GM18520 (cell line): ENCODE data around the gene INO80B.
"Not testable (repeated sequence)": the region's sequence is repeated elsewhere in the genome, so short reads cannot be mapped to it uniquely, and the experiment has no call there.

Source experiments
- ATAC-seq: cut with Tn5 transposase; IDR thresholded peaks from one replicate; pipeline ENCODE4 v1.9.1; 2021; ENCODE audit not compliant: unreplicated experiment

INO80B gene

DNA sequence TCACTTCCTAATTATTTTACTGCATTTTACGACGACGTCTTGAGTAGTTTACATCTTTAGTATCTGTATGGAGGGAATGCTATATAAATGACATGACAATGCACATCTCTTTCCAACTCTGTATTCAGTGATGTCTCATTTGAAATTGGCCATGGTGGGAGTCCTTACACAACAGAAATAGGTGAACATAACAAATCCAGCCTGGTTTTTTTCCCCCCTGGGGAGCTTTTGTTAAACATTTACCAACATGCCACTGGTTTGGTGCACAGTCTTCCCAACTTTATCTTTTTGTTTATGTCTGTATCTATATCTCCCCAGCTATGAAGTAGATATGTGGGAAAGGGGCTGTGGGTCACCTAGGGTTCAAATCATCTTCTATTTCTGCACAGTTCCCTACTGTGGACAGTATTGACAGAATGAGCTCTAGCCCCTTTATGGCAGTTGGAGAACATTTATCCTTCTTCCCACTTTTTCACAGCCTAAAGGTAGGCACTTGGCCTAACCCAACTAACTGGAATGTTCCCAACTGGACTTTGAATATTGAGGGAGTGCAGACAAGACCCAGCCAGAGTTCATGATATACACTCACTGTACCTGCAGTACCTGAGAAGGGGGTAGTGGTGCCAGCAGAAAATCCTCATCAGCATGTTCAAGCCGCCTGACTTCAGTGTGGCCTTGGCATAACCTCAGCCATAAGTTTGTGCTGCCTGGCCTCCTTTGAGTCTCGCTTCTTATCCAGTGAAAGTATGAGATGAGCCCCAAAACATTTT is 7.5 kb upstream of the INO80B start:
- no peak for ATAC-seq

DNA sequence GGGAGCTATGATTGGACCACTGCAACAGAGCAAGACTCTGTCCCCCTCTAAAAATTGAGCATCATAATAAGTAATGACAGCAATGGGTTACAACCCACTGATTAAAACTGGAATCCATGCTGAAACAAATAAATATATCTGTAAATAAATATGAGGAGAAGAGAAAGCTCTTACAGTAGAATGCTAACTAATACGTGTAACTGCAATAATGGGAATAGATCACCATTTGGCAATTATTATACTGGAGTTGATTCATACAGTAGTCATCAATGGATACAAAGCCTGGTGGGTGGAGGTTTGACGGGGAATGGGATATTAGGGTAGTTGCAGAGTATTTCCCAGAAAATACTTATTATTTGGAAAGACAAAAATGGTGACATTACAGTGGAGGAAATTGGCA is 6.1 kb upstream of the INO80B start:
- no peak for ATAC-seq

DNA sequence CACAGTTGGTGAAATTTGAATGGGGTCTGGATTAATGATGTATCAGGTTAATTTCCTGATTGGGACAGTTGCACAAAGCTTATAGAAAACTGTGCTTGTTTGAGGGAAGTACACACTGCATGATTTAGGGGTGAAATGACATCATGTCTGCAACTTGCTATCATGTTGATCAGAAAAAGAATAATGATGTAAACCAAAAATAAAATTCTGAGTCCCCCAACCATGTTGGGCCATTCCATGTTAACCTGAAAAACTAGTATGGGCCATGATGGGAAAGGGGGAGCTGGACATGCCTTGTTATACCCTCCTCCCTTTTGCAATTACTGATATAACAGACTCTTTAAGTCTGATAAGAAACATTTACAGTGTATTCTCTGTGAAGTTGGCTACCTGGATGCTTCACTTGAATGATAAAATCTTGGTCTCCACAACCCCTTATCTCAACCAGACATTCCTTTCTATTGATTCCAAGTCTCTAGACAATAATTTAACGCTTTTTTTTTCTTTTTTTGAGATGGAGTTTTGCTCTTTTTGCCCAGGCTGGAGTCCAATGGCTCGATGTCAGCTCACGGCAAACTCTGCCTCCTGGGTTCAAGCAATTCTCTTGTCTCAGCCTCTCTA is 4.2 kb upstream of the INO80B start:
- ATAC-seq: no peak

DNA sequence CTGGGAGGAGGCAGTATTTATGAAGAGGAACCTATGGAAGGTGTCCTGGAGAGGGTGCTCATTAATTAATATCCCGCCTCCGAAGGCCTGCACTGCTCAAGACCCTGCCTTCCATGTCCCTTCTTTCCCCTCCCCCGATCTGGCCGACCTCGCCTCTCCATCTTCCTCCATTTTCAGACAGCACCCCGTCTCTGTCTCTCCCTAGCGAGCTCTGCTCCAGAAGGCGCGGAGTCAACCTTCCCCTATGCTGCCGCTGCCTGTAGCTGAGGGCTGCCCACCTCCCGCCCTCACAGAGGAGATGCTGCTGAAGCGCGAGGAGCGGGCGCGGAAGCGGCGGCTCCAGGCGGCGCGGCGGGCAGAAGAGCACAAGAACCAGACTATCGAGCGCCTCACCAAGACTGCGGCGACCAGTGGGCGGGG is 2.3 kb downstream of the INO80B start:
- ATAC-seq: no peak

DNA sequence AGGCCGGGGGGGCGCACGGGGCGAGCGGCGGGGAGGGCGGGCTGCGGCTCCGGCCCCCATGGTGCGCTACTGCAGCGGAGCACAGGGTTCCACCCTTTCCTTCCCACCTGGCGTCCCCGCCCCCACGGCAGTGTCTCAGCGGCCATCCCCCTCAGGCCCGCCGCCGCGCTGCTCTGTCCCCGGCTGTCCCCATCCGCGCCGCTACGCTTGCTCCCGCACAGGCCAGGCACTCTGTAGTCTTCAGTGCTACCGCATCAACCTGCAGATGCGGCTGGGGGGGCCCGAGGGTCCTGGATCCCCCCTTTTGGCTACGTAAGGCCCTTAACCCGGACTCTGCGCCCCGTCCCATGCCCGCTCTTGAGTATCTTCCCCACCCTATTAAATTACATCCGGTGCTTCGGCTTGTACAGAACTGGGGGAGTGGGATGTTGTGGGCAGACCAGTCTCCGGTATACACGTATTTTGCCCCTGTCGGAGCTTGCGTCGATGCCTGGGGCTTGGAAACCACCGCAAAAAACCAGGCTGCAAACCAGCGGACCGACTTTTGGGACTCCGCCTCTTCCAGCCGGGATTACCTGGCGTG is 2.8 kb downstream of the INO80B start:
- ATAC-seq: peak; percentile 12

DNA sequence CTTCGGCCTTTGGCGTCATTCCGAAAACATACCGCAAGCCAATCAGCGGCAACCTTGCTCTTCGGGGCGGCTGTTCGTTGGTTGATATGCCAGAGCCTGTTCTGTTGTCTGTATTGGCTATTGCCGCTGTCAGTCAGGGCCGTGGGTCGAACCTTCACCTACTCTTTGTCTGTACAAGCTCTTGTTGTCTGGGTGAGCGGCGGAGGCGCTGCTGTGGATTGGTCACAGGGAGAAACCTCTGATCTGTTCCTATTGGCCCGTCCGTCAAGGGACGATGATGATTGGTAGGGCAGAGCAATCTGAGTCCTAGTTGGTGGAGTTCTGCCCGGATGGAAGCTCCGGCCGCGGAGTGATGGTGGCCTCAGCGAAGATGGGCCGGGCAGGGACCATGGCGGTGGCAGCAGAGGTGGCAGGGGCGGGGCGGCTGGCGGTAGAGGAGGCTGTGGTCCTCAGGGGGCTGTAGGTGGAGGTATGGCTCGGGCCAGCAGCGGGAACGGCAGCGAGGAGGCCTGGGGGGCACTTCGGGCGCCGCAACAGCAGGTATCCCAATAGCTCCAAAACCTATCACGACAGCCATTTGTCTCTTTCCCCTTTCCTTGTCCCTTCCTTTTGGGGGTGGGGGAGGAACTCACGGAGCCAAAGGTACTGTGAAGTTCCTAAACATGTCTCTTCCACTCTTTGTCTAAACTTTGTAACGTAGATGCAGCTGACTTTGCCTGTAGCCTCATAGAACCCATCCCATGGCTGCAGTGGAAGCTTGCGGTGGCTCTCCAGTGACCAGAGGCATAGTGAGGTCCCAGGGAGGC is 3.4 kb downstream of the INO80B start, which contains the start of gene WBP1:
TSS of gene WBP1 (plus strand) at position 307 of the 806 bp plus-strand sequence. CDS start at position 472, 165 bp downstream.
- ATAC-seq: peak; percentile 83

DNA sequence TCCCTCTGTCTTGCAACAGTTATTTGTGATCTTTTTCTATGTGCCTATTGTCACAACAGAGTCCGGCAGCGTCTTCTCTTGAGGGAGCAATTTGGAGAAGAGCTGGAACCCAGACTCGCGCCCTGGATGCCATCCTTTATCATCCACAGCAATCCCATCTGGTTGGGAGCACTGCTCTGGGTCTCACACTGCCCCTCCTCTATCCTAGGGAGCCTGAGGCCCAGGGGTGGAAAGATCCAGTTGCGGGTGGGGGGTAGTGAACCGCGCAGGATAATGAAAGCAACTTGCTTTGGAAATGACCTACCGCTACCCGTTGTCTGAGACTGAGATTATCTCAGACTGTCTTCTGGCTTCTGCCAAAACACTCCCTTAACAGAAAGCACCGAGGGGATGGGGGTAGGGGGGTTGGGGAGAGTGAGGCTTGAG is 4.1 kb downstream of the INO80B start:
- no peak for ATAC-seq

DNA sequence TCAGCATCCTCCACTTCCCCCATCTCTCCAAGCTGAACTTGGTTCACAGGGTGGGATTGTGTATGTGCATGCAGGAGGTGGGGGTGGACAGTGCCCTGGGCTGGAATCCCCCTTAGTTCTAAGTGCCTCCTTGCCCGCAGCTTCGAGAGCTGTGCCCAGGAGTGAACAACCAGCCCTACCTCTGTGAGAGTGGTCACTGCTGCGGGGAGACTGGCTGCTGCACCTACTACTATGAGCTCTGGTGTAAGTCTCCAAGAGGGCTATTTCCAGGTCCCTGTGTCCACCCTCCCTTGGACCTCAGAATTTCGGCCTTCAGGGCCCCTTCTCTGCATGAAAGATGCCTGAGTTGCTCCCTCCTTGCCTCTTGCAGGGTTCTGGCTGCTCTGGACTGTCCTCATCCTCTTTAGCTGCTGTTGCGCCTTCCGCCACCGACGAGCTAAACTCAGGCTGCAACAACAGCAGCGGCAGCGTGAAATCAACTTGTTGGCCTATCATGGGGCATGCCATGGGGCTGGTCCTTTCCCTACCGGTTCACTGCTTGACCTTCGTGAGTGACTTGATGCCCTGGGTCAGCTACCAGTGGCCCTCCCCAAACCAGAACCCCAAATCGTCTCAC is 4.7 kb downstream of the INO80B start:
- not testable (repeated sequence) for ATAC-seq

GRCh38 chr2:74460187-74460586 is 5.3 kb downstream of the INO80B start:
- ATAC-seq: not testable (repeated sequence)

DNA sequence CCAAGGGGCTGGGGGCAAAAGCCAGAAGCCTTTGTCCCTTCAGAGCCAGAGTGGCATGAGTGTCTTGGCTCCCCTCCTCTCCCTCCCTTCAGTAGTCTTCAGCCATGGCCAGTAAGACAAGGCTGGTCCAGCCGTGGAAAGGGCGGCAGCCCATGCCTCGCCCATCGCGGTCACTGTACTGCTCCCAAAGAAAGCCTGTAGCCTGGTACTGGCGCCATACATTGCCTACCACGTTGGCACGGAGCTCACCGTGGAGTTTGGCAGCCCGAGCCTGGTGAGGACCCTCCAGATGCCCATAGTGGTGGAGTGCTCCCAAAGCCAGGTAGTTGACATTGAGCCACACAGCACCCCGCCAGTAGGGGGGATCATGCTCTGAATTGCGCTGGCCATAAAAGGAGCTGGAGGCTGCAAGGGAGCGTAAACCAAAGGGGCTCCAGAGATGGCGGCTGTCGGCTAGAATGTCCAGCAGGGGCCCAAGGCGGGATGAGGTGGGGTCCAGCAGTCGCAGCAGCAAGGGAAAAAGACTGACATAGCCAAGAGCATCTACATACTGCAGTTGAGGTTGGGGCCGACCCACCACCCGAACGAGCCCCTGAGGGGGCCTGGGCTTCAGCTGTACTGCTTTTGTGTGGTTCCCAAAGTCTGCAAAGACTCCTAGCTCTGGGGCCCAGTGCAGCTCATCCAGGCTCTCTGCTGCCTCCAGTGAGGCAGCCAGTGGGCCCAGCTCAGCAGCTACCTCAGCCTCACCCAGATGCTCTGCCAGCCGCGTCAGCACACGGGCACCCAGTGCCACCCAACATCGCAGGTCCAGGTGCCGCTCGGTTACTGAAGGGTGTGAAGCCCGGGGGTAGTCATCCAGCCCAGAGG is 6.5 kb downstream of the INO80B start:
- ATAC-seq: no peak

DNA sequence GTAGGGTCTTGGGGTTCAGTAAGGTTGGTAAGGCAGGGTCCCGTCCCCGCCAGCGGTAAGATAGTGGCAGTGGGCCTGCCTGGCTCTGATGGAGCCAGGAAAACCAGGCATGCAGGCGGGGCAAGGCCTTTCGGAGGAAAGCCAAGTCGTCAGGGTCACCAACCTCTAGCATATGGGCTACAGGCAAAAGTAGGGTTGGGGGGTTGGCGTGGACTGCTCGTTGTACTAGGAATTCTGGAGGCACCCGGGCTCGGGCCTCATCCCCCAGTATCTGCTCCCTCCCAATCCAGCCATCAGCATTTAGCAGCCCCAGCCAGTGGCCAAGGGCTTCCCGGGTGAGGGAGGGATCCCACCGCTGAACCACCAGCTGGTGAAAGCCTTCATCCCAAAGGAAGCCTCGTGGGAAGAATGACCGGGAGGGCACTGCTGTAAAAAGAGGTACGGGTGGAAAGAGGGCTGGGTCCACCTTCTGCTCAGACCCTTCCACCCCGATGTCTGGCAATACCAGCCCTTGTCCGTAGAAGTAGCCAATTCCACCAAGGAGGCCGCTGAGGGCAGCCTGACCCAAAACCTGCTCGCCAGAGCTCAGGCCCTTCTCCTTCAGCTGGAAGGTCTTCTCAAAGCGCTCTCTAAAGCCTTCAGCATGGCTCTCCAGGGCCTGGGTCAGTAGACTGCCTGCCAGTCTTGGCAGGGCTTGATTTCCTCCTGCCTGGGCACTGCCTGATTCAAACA is 7.3 kb downstream of the INO80B start:
- ATAC-seq: no peak

DNA sequence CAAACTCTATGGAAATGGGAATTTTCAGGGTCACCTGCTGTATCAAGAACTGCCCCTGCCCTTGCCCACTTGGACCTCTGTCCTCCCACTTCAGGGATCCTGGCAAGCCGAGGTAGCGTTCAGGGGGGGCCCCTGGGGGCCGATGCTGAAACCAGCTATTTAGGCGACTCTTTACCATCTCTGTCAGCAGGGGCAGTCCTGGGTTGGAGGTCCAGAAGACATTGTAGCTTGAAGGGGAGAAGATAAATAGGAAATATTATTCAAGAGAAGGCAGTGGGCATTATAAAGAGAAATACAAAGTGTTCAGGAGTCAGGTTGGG is 7.9 kb downstream of the INO80B start:
- no peak for ATAC-seq

DNA sequence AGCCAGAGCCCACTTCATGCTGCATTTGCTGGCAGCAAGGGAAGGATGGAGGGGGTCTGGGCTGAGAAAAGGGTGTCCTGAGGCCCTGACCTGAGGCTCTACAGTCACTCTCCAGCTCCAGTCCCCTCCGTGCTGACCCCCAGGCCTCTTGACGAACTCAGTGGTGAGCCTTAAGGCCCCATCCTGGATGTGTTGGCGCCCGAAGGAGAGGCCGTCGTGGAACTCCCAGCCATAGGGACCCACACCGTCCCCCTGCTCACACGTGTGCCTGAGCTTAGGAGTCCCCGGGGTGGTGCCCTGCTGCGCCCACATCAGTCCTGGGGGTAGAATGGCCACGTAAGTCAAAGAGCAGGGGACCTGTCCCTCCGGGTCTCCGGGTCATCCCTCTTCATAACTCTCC is 9.5 kb downstream of the INO80B start:
- ATAC-seq: no peak

DNA sequence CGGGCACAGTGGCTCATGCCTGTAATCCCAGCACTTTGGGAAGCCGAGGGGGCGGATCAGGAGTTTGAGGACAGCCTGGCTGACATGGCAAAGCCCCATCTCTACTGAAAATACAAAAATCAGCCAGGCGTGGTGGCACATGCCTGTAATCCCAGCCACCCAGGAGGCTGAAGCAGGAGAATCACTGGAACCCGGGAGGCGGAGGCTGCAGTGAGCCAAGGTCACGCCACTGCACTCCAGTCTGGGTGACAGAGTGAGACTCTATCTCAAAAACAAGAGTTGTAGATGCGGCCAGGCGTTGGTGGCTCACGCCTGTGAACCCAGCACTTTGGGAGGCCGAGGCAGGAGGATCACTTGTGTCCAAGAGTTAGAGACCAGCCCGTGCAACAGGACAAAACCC is 15.9 kb downstream of the INO80B start:
- not testable (repeated sequence) for ATAC-seq

GRCh38 chr2:74471332-74472065 is 16.6 kb downstream of the INO80B start:
- no peak for ATAC-seq

GRCh38 chr2:74472086-74472944 is 17.4 kb downstream of the INO80B start, which contains the start of gene MRPL53:
MRPL53 (minus strand) TSS chr2:74472680; CDS start chr2:74472660, 20 bp downstream.
- peak; percentile 82 for ATAC-seq

DNA sequence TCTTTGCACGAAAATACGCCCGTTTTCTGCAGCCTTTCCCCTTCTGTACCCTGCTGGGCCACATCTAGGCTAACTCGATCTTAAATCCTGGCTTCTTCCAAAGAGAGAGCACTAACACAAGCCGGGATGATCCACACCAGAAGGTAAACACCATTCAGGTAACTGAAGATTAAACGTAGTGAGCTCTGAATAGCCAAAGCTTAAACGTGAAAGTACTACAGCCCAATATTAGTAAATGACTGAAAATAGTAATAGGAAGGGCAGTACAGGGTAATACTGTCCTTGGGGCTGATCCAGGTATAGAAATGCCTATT is 18.0 kb downstream of the INO80B start:
- no peak for ATAC-seq

DNA sequence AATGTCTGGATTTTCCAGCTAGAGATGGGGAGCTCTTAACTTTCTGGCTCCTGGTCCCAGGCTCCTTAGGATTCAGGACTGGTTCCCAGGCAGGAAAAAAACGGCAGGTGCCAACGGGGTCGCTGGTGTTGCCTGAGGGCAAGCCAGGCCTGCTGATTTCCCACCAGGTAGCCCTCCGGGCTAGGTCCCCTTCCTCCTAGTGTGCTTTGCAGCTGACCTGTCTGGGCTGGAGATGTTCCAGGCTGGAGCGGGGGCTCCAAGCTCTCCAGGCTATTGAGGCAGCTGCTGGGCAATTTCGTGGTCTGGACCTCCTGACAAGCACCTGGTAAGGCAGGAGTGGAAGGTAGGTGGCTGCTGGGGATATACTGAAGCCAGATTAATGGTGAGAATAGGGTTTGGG is 19.6 kb downstream of the INO80B start:
- no peak for ATAC-seq
